Stimulated activated CD8-positive, alpha-beta memory T cell treated with anti-CD3 and anti-CD28 coated beads, Interleukin-15, amount 100 ng/mL, for 48 hours (primary cell): ENCODE measurements around the gene RBM27.
"Not testable (repeated sequence)": the region's sequence is repeated elsewhere in the genome, so short reads cannot be mapped to it uniquely, and the experiment has no call there.

Source experiments
- DNase-seq, 2 donors: peaks; one replicate each; pipeline ENCODE4 v3.0.0-alpha.2; 2020; ENCODE audit warnings: low read depth in 2 of 2

The RBM27 gene

GRCh38 chr5:146203011-146203871 is at the start of gene RBM27:
RBM27 (plus strand) TSS chr5:146203605; CDS start chr5:146203766, 161 bp downstream.
- peak; percentile 91 to 92 for DNase-seq

GRCh38 chr5:146158255-146158654 is 45.1 kb upstream of the RBM27 start:
- DNase-seq = no peak

- DNase-seq = no peak
Observed at GRCh38 chr5:146164382-146164781, 39.0 kb upstream of the RBM27 start.

GRCh38 chr5:146165460-146165859 is 37.9 kb upstream of the RBM27 start:
- no peak for DNase-seq

- no peak for DNase-seq
Observed at GRCh38 chr5:146165903-146166302, 37.5 kb upstream of the RBM27 start.

- no peak for DNase-seq
Observed at GRCh38 chr5:146169076-146169475, 34.3 kb upstream of the RBM27 start.

- DNase-seq = not testable (repeated sequence)
Observed at GRCh38 chr5:146173049-146173448, 30.4 kb upstream of the RBM27 start.

- DNase-seq = no peak
Observed at GRCh38 chr5:146173597-146173996, 29.8 kb upstream of the RBM27 start.

GRCh38 chr5:146176805-146177204 is 26.6 kb upstream of the RBM27 start:
- DNase-seq = no peak

GRCh38 chr5:146179696-146180095 is 23.7 kb upstream of the RBM27 start:
- no peak for DNase-seq

GRCh38 chr5:146183403-146183802 is 20.0 kb upstream of the RBM27 start:
- not testable (repeated sequence) for DNase-seq

- DNase-seq = no peak
Observed at GRCh38 chr5:146185161-146185560, 18.2 kb upstream of the RBM27 start.

- no peak for DNase-seq
Observed at GRCh38 chr5:146188358-146188757, 15.0 kb upstream of the RBM27 start.

- no peak for DNase-seq
Observed at GRCh38 chr5:146192571-146193043, 10.8 kb upstream of the RBM27 start.

- DNase-seq = no peak
Observed at GRCh38 chr5:146193285-146193684, 10.1 kb upstream of the RBM27 start.

- DNase-seq = not testable (repeated sequence)
Observed at GRCh38 chr5:146194997-146195396, 8.4 kb upstream of the RBM27 start.

GRCh38 chr5:146196459-146197048 is 6.9 kb upstream of the RBM27 start:
- DNase-seq = no peak

- DNase-seq = no peak
Observed at GRCh38 chr5:146199176-146199815, 4.1 kb upstream of the RBM27 start.

- DNase-seq = not testable (repeated sequence)
Observed at GRCh38 chr5:146201795-146202194, 1.6 kb upstream of the RBM27 start.

GRCh38 chr5:146203872-146204192 is 427 bp downstream of the RBM27 start:
- no peak for DNase-seq

- DNase-seq = no peak
Observed at GRCh38 chr5:146205499-146206202, 2.2 kb downstream of the RBM27 start.

GRCh38 chr5:146206257-146206656 is 2.9 kb downstream of the RBM27 start:
- no peak for DNase-seq
